Epithelial cell of proximal tubule (primary cell): Measurements from ENCODE around the gene RECQL. TPM values are rescaled to one million over a fixed set of nuclear protein-coding genes. Genes with fewer than 3 reads are reported as not detected.
"Not testable (repeated sequence)": the region's sequence is repeated elsewhere in the genome, so short reads cannot be mapped to it uniquely, and the experiment has no call there.

ENCODE experiments used
- DNase-seq: peaks from one replicate; pipeline ENCODE4 v3.0.0-alpha.2; 2011; ENCODE audit warnings: low read depth
- H3K4me3 ChIP-seq: 2 replicates; pipeline ENCODE4 v1.5.1; 2011; ENCODE audit warnings: low read depth, mild to moderate bottlenecking, low read length
- total RNA-seq: library from RNA; depleted of rRNA; stranded (reverse); fragments of >200 nt; gene quantifications from 2 replicates; pipeline ENCODE4 v1.2.3, GENCODE V29; 2015
- TF ChIP-seq, protein P1 (sequence below): conservative IDR thresholded peaks from 2 replicates; pipeline ENCODE4 v1.5.1; 2012; ENCODE audit warnings: low read depth, mild to moderate bottlenecking, low read length

RECQL gene
- total RNA-seq, 1 donor from 2014 or later, result 32.5 TPM

- no peak overlapping the region for H3K4me3 ChIP-seq
- DNase-seq, result no peak
- TF ChIP-seq, protein P1, sequence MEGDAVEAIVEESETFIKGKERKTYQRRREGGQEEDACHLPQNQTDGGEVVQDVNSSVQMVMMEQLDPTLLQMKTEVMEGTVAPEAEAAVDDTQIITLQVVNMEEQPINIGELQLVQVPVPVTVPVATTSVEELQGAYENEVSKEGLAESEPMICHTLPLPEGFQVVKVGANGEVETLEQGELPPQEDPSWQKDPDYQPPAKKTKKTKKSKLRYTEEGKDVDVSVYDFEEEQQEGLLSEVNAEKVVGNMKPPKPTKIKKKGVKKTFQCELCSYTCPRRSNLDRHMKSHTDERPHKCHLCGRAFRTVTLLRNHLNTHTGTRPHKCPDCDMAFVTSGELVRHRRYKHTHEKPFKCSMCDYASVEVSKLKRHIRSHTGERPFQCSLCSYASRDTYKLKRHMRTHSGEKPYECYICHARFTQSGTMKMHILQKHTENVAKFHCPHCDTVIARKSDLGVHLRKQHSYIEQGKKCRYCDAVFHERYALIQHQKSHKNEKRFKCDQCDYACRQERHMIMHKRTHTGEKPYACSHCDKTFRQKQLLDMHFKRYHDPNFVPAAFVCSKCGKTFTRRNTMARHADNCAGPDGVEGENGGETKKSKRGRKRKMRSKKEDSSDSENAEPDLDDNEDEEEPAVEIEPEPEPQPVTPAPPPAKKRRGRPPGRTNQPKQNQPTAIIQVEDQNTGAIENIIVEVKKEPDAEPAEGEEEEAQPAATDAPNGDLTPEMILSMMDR, result no peak
Observed at GRCh38 chr12:21483531-21483930, 17.9 kb downstream of the RECQL start.

GRCh38 chr12:21478756-21479455, 22.5 kb downstream of the RECQL start:
- TF ChIP-seq, protein P1, result no peak
- no peak for DNase-seq
- no peak overlapping the region for H3K4me3 ChIP-seq

GRCh38 chr12:21476949-21477348, 24.5 kb downstream of the RECQL start:
- H3K4me3 ChIP-seq, result no peak overlapping the region
- TF ChIP-seq, protein P1, result no peak
- DNase-seq, result no peak

GRCh38 chr12:21475552-21475951, 25.9 kb downstream of the RECQL start:
- TF ChIP-seq, protein P1, result no peak
- no peak overlapping the region for H3K4me3 ChIP-seq
- DNase-seq, result no peak

DNA sequence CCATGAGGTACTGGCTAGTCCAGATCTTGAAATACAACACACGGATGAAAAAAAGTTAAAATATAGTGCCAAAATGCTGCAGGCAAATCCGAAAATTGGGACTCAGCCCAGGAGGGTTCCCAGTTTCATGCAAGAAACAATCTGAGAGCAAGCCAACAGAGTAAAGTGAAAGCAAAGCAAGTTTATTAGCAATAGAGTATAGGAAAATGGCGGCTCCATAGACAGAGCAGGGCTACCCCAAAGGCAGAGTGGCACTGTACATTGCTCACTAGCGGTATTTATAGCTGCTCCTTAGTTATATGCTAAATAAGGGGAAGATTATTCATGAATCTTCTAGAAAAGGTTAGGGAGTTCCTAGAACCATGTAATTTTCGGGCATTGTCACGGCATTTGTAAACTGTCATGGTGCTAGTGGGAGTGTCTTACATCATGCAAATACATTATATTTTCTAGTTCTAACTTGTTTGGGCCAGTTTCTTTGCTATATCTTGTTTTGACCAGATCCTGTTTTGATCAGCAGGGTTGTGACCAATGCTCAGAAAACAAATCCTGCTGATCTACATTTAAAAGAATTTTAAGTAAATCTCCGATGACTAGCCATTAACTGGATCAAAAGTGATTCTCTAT, 29.1 kb downstream of the RECQL start:
- TF ChIP-seq, protein P1, result no peak
- no peak overlapping the region for H3K4me3 ChIP-seq

GRCh38 chr12:21471294-21471693, 30.1 kb downstream of the RECQL start:
- DNase-seq, result no peak
- TF ChIP-seq, protein P1, result no peak
- H3K4me3 ChIP-seq, result no peak overlapping the region

More for the DNA sequence above, 29.1 kb downstream of the RECQL start:
- no peak for DNase-seq

DNA sequence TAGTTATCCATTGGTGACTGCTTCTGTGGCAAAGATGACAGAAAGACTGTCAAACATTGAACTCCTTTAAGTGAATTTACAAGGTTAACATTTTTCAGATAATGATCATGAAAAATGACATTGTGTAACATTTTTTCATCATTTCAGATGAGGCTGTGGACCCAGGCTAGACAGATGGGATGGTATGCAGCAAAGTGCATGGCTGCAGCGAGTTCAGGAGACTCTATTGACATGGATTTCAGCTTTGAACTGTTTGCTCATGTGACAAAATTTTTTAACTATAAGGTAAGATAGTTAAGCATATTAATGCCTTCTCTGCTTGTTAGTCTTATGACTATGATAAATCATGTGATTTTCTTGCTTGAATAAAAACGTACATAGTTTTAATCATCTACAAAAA, 34.1 kb downstream of the RECQL start:
- not testable (repeated sequence) for H3K4me3 ChIP-seq, DNase-seq
